Measurements from ENCODE around the gene TNFAIP2.

TNFAIP2 gene

GRCh38 chr14:103090481-103091020 is 32.7 kb upstream of the TNFAIP2 start:
- TF ChIP-seq, protein P1, sequence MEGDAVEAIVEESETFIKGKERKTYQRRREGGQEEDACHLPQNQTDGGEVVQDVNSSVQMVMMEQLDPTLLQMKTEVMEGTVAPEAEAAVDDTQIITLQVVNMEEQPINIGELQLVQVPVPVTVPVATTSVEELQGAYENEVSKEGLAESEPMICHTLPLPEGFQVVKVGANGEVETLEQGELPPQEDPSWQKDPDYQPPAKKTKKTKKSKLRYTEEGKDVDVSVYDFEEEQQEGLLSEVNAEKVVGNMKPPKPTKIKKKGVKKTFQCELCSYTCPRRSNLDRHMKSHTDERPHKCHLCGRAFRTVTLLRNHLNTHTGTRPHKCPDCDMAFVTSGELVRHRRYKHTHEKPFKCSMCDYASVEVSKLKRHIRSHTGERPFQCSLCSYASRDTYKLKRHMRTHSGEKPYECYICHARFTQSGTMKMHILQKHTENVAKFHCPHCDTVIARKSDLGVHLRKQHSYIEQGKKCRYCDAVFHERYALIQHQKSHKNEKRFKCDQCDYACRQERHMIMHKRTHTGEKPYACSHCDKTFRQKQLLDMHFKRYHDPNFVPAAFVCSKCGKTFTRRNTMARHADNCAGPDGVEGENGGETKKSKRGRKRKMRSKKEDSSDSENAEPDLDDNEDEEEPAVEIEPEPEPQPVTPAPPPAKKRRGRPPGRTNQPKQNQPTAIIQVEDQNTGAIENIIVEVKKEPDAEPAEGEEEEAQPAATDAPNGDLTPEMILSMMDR (IDR thresholded peaks at IDR 0.05) = no peak

- TF ChIP-seq, protein P1 (IDR thresholded peaks at IDR 0.05) = no peak
Observed at GRCh38 chr14:103091041-103091882, 32.0 kb upstream of the TNFAIP2 start.

DNA sequence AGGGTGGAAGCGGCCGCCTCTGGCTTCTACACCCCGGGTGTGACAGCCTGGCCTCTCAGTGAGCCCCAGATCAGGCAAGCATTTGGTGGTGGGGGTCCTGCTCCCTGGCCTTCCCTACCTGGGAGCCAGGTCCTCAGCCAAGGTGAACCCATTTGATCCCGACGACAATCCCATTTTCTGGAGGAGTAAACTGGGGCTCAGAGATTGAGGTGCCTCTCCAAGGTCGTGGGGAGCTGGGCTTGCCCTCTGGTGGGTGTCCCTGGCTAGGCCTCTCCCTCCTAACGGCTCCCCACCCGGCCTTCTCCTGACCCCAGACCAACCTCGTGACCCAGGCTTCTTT is 31.4 kb upstream of the TNFAIP2 start:
- TF ChIP-seq, protein P1 (IDR thresholded peaks at IDR 0.05) = no peak

- TF ChIP-seq, protein P1 (IDR thresholded peaks at IDR 0.05) = no peak
Observed at GRCh38 chr14:103093856-103094405, 29.3 kb upstream of the TNFAIP2 start.

- TF ChIP-seq, protein P1 (IDR thresholded peaks at IDR 0.05) = no peak
Observed at GRCh38 chr14:103094406-103095209, 28.7 kb upstream of the TNFAIP2 start, which contains the start of gene EXOC3L4. TSS of gene EXOC3L4 (plus strand) at chr14:103094725. CDS start at chr14:103100220, 5,495 bp downstream.

DNA sequence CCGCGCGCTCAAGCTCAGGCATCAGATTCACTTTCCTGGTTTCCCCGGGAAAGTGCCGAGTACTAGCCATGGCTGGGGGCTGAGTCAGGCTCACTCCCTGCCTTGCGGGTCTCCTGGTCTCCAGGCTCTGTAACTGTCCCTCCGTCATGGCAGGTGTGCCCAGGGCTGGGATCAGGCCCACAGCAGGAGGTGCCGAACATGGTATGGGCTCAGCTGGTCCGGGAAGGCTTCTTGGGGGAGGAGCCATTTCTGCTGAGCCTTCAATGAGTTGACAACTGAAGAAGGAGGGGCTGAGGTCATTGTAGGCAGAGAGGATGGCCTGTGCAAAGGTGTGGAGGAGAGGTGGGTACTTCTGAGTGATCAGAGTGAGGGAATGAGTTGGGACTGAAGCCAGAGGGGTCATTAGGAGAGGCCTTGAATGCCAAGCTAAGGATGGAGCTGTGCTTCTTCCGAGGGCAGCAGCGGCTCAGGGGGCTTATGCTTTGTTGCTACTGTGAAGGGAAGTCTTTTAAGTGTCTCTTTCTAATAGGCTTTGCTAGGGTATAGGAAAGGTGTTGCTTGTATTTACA is 28.0 kb upstream of the TNFAIP2 start:
- TF ChIP-seq, protein P1 (IDR thresholded peaks at IDR 0.05) = no peak

- TF ChIP-seq, protein P1 (IDR thresholded peaks at IDR 0.05) = no peak
Observed at GRCh38 chr14:103096387-103096786, 26.9 kb upstream of the TNFAIP2 start.
